GM23338 (cell line): Measurements from ENCODE around the gene HLA-B. TPM values are rescaled to one million over a fixed set of nuclear protein-coding genes. Genes with fewer than 3 reads are reported as not detected.

Experiments
- ATAC-seq: fragments of 200-7000 bp; cut with Tn5 transposase; 3 replicates; pipeline ENCODE4 v1.9.1; 2020
- DNase-seq: peaks from one replicate; pipeline ENCODE4 v3.0.0-alpha.2; 2015; ENCODE audit warnings: low spot score
- H2AFZ ChIP-seq: fragments of 200-600 bp; sonication (generic); 2 replicates; pipeline ENCODE4 v1.8.0; 2016; ENCODE audit warnings: antibody characterized with exemption, mild to moderate bottlenecking, moderate library complexity
- H3F3A ChIP-seq: fragments of 200-600 bp; sonication (generic); replicated peaks from 2 replicates; pipeline ENCODE4 v1.8.0; 2017; ENCODE audit warnings: antibody characterized with exemption, mixed run types, low read depth
- H3K27ac ChIP-seq: fragments of 200-600 bp; sonication (generic); 2 replicates; pipeline ENCODE4 v1.6.1; 2016; ENCODE audit warnings: low read depth
- H3K27me3 ChIP-seq: fragments of 200-600 bp; sonication (generic); 2 replicates; pipeline ENCODE4 v1.8.0; 2016; ENCODE audit warnings: mild to moderate bottlenecking, mixed run types, moderate library complexity; ENCODE audit not compliant: insufficient read depth
- H3K36me3 ChIP-seq: fragments of 200-600 bp; sonication (generic); 2 replicates; pipeline ENCODE4 v1.8.0; 2016; ENCODE audit warnings: mild to moderate bottlenecking; ENCODE audit not compliant: insufficient read depth
- H3K4me1 ChIP-seq: fragments of 200-600 bp; sonication (generic); 2 replicates; pipeline ENCODE4 v1.8.0; 2016; ENCODE audit warnings: mild to moderate bottlenecking, moderate library complexity; ENCODE audit not compliant: insufficient read depth
- H3K4me2 ChIP-seq: fragments of 200-600 bp; sonication (generic); 2 replicates; pipeline ENCODE4 v1.7.1; 2017; ENCODE audit warnings: mixed run types
- H3K4me3 ChIP-seq: fragments of 200-600 bp; sonication (generic); 2 replicates; pipeline ENCODE4 v1.6.1; 2016; ENCODE audit warnings: mixed run types
- H3K79me2 ChIP-seq: fragments of 200-600 bp; sonication (generic); replicated peaks from 2 replicates; pipeline ENCODE4 v1.8.0; 2017; ENCODE audit warnings: mild to moderate bottlenecking; ENCODE audit not compliant: insufficient read depth
- H3K9me2 ChIP-seq: fragments of 200-600 bp; sonication (generic); 2 replicates; pipeline ENCODE4 v1.8.0; 2017; ENCODE audit not compliant: insufficient read depth
- H4K20me1 ChIP-seq: fragments of 200-600 bp; sonication (generic); replicated peaks from 2 replicates; pipeline ENCODE4 v1.8.0; 2017; ENCODE audit warnings: mild to moderate bottlenecking; ENCODE audit not compliant: insufficient read depth
- H3K27ac Mint-ChIP-seq: 2 replicates; pipeline ENCODE4 v1.8.0; 2020; ENCODE audit warnings: inconsistent platforms, mild to moderate bottlenecking, moderate library complexity, mixed read lengths
- H3K27me3 Mint-ChIP-seq: 3 replicates; pipeline ENCODE4 v1.8.0; 2022; ENCODE audit warnings: low read depth, mild to moderate bottlenecking, moderate library complexity, mixed read lengths, inconsistent platforms; ENCODE audit not compliant: insufficient read depth, poor library complexity
- H3K36me3 Mint-ChIP-seq: 3 replicates; pipeline ENCODE4 v1.8.0; 2021; ENCODE audit warnings: low read depth, mild to moderate bottlenecking, inconsistent platforms, moderate library complexity, mixed read lengths
- H3K4me1 Mint-ChIP-seq: 3 replicates; pipeline ENCODE4 v1.8.0; 2020; ENCODE audit warnings: mild to moderate bottlenecking, inconsistent platforms, mixed read lengths
- H3K4me3 Mint-ChIP-seq: 3 replicates; pipeline ENCODE4 v1.8.0; 2021; ENCODE audit warnings: moderate library complexity, mild to moderate bottlenecking, inconsistent platforms, mixed read lengths
- H3K9me3 Mint-ChIP-seq: 3 replicates; pipeline ENCODE4 v1.8.0; 2020; ENCODE audit warnings: moderate library complexity, mild to moderate bottlenecking, inconsistent platforms, mixed read lengths
- CREB1 ChIP-seq: fragments of 250-450 bp; sonication (Bioruptor Pico); IDR thresholded peaks from 2 replicates; pipeline ENCODE4 v1.5.0; 2020; ENCODE audit warnings: low read depth, mild to moderate bottlenecking, moderate library complexity
- EZH2 ChIP-seq: fragments of 200-600 bp; sonication (generic); IDR thresholded peaks from one replicate; pipeline ENCODE4 v1.8.0; 2017; ENCODE audit warnings: antibody characterized with exemption, mild to moderate bottlenecking, low read depth; ENCODE audit not compliant: unreplicated experiment
- EZH2phosphoT487 ChIP-seq: fragments of 200-600 bp; sonication (generic); IDR thresholded peaks from one replicate; pipeline ENCODE4 v1.8.1; 2018; ENCODE audit warnings: antibody characterized with exemption; ENCODE audit not compliant: unreplicated experiment
- STAT1 ChIP-seq: IDR thresholded peaks from one replicate; pipeline ENCODE4 v1.6.1; 2016; ENCODE audit warnings: antibody characterized with exemption; ENCODE audit not compliant: unreplicated experiment
- polyA plus RNA-seq: library from polyadenylated mRNA; unstranded; fragments of >200 nt; fragmentation: Nextera tagmentation; extraction: Ambion mirVana; gene quantifications from 2 replicates; pipeline ENCODE4 v1.2.1, GENCODE V29; 2016
- total RNA-seq: library from RNA; depleted of rRNA; stranded (reverse); fragments of >200 nt; shearing (Covaris generic); gene quantifications from 2 replicates; pipeline ENCODE4 v1.2.3, GENCODE V29; 2014
- TF ChIP-seq, protein P1 (sequence below): IDR thresholded peaks from one replicate; pipeline ENCODE4 v1.6.1; 2018; ENCODE audit warnings: antibody characterized with exemption; ENCODE audit not compliant: unreplicated experiment
- TF ChIP-seq, protein P2 (sequence below): fragments of 250-450 bp; sonication (Bioruptor Pico); IDR thresholded peaks from 2 replicates; pipeline ENCODE4 v1.5.0; 2020; ENCODE audit warnings: mild to moderate bottlenecking, moderate library complexity
- TF ChIP-seq, protein P3 (sequence below), 2 experiments: fragments of 200-600 bp in 1 of 2; sonication (generic) in 1 of 2; conservative IDR thresholded peaks; 2 replicates each; pipeline versions ENCODE4 v1.5.1 to v1.6.1; 2016 to 2017; ENCODE audit warnings: antibody characterized with exemption in 2 of 2, low read depth in 2 of 2, mild to moderate bottlenecking in 2 of 2, moderate library complexity in 1 of 2

HLA-B gene
- total and polyA plus RNA-seq, 2 experiments from 2014 or later: 44.3 to 86.0 TPM

DNA sequence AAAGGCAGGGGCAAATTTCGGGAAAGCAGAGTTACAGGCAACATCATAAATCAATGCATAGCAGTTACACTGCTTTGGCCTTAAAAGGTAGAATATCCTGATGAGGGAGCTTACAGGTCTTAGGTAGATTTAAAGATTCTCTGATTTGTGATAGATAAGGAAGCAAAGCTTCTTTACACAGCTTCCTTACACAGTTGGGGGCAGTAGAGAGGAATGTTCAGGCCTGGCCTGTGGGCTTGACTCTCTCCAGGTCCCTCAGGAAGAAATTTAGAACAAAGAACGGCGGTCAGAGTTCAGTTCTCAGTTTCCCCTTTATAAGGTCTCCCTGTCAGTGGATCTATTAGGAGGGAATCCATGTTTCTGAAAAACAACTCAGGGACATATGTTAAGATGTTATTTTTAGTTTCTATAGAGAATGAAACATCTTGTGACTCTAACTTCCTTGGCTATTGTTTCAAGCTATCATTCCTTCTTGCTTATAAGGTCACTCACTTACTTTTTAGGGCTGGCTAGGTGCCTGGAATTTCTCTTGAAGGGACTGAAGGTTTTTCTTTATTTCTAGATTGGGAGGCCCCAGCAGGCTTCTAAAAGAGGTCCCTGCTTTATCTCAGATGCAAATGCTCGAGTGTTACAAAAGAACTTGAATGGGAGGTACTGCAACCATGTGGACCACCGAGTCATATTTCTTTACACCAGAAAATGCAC, 11.8 kb downstream of the HLA-B start:
- H3K36me3 ChIP-seq: no peaks in the 10 kb centered on the region
- Mint-ChIP-seq H3K36me3 (peaks cover 4% of the 10 kb centered on the region; the same call in 1 of the 3 replicates), H3K4me3 (no peak overlapping the region), H3K4me1 (peaks cover 7% of the 10 kb centered on the region; the same call in 2 of the 3 replicates), H3K27ac (no peak overlapping the region), H3K9me3 (peaks cover 15% of the 10 kb centered on the region), H3K27me3 (peaks cover 2% of the 10 kb centered on the region)
- TF ChIP-seq, protein P1, sequence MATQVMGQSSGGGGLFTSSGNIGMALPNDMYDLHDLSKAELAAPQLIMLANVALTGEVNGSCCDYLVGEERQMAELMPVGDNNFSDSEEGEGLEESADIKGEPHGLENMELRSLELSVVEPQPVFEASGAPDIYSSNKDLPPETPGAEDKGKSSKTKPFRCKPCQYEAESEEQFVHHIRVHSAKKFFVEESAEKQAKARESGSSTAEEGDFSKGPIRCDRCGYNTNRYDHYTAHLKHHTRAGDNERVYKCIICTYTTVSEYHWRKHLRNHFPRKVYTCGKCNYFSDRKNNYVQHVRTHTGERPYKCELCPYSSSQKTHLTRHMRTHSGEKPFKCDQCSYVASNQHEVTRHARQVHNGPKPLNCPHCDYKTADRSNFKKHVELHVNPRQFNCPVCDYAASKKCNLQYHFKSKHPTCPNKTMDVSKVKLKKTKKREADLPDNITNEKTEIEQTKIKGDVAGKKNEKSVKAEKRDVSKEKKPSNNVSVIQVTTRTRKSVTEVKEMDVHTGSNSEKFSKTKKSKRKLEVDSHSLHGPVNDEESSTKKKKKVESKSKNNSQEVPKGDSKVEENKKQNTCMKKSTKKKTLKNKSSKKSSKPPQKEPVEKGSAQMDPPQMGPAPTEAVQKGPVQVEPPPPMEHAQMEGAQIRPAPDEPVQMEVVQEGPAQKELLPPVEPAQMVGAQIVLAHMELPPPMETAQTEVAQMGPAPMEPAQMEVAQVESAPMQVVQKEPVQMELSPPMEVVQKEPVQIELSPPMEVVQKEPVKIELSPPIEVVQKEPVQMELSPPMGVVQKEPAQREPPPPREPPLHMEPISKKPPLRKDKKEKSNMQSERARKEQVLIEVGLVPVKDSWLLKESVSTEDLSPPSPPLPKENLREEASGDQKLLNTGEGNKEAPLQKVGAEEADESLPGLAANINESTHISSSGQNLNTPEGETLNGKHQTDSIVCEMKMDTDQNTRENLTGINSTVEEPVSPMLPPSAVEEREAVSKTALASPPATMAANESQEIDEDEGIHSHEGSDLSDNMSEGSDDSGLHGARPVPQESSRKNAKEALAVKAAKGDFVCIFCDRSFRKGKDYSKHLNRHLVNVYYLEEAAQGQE: no peak
- no peaks in the 10 kb centered on the region for H3K27me3 ChIP-seq
- H4K20me1 ChIP-seq: no peaks in the 10 kb centered on the region
- H3K4me1 ChIP-seq: peaks cover 7% of the 10 kb centered on the region; the same call in 1 of the 2 replicates
- no peak overlapping the region for H3K4me3 ChIP-seq
- DNase-seq: no peak
- ATAC-seq: no peak
- no peak overlapping the region for H2AFZ ChIP-seq
- H3K27ac ChIP-seq: no peak overlapping the region
- no peak overlapping the region for H3K4me2 ChIP-seq
- H3K79me2 ChIP-seq: no peaks in the 10 kb centered on the region
- H3K9me2 ChIP-seq: no peaks in the 10 kb centered on the region
- no peaks in the 10 kb centered on the region for H3F3A ChIP-seq

DNA sequence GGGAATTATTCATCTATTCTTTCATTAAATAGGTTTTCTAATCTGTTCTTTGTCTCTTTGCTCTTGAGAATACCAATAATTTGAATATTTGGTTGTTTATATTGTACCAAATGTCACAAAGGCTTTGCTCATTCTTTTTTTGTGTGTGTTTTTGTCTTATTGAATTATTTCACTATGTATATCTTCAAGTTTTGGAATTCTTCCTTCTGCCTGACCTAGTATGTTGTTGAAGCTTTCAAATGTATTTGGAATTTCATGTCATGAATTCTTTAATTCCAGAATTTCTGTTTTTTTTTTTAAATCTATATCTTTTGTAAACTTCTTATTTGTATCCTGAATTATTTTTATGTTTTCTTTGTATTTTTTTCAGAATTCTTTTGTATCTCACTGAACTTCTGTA, 16.8 kb downstream of the HLA-B start:
- no peaks in the 10 kb centered on the region for H4K20me1 ChIP-seq
- no peak overlapping the region for H2AFZ ChIP-seq
- no peaks in the 10 kb centered on the region for H3K4me1 ChIP-seq
- H3K36me3 ChIP-seq: peaks cover 15% of the 10 kb centered on the region; the same call in 1 of the 2 replicates
- H3K4me3 ChIP-seq: no peak overlapping the region
- H3K36me3 Mint-ChIP-seq: peaks cover 47% of the 10 kb centered on the region
- no peaks in the 10 kb centered on the region for H3K9me2 ChIP-seq
- H3K9me3 Mint-ChIP-seq: peaks cover 65% of the 10 kb centered on the region
- DNase-seq (no peak), ATAC-seq (no peak)
- peaks cover 10% of the 10 kb centered on the region for H3K27me3 Mint-ChIP-seq
- no peaks in the 10 kb centered on the region for H3K79me2 ChIP-seq
- no peak overlapping the region for H3K27ac ChIP-seq
- no peak overlapping the region for H3K4me2 ChIP-seq
- no peaks in the 10 kb centered on the region for H3F3A ChIP-seq
- no peak overlapping the region for H3K27ac Mint-ChIP-seq
- no peaks in the 10 kb centered on the region for H3K27me3 ChIP-seq
- H3K4me1 Mint-ChIP-seq: no peaks in the 10 kb centered on the region
- H3K4me3 Mint-ChIP-seq: no peak overlapping the region
- no peak for TF ChIP-seq STAT1
- no peak for TF ChIP-seq EZH2phosphoT487
- no peak for TF ChIP-seq EZH2
- TF ChIP-seq, protein P2, sequence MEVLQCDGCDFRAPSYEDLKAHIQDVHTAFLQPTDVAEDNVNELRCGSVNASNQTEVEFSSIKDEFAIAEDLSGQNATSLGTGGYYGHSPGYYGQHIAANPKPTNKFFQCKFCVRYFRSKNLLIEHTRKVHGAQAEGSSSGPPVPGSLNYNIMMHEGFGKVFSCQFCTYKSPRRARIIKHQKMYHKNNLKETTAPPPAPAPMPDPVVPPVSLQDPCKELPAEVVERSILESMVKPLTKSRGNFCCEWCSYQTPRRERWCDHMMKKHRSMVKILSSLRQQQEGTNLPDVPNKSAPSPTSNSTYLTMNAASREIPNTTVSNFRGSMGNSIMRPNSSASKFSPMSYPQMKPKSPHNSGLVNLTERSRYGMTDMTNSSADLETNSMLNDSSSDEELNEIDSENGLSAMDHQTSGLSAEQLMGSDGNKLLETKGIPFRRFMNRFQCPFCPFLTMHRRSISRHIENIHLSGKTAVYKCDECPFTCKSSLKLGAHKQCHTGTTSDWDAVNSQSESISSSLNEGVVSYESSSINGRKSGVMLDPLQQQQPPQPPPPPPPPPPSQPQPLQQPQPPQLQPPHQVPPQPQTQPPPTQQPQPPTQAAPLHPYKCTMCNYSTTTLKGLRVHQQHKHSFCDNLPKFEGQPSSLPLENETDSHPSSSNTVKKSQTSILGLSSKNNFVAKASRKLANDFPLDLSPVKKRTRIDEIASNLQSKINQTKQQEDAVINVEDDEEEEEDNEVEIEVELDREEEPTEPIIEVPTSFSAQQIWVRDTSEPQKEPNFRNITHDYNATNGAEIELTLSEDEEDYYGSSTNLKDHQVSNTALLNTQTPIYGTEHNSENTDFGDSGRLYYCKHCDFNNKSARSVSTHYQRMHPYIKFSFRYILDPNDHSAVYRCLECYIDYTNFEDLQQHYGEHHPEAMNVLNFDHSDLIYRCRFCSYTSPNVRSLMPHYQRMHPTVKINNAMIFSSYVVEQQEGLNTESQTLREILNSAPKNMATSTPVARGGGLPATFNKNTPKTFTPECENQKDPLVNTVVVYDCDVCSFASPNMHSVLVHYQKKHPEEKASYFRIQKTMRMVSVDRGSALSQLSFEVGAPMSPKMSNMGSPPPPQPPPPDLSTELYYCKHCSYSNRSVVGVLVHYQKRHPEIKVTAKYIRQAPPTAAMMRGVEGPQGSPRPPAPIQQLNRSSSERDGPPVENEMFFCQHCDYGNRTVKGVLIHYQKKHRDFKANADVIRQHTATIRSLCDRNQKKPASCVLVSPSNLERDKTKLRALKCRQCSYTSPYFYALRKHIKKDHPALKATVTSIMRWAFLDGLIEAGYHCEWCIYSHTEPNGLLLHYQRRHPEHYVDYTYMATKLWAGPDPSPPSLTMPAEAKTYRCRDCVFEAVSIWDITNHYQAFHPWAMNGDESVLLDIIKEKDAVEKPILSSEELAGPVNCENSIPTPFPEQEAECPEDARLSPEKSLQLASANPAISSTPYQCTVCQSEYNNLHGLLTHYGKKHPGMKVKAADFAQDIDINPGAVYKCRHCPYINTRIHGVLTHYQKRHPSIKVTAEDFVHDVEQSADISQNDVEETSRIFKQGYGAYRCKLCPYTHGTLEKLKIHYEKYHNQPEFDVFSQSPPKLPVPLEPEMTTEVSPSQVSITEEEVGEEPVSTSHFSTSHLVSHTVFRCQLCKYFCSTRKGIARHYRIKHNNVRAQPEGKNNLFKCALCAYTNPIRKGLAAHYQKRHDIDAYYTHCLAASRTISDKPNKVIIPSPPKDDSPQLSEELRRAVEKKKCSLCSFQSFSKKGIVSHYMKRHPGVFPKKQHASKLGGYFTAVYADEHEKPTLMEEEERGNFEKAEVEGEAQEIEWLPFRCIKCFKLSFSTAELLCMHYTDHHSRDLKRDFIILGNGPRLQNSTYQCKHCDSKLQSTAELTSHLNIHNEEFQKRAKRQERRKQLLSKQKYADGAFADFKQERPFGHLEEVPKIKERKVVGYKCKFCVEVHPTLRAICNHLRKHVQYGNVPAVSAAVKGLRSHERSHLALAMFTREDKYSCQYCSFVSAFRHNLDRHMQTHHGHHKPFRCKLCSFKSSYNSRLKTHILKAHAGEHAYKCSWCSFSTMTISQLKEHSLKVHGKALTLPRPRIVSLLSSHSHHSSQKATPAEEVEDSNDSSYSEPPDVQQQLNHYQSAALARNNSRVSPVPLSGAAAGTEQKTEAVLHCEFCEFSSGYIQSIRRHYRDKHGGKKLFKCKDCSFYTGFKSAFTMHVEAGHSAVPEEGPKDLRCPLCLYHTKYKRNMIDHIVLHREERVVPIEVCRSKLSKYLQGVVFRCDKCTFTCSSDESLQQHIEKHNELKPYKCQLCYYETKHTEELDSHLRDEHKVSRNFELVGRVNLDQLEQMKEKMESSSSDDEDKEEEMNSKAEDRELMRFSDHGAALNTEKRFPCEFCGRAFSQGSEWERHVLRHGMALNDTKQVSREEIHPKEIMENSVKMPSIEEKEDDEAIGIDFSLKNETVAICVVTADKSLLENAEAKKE (CRISPR knock-in tag): no peak
- TF ChIP-seq CREB1: no peak
- TF ChIP-seq, protein P3, sequence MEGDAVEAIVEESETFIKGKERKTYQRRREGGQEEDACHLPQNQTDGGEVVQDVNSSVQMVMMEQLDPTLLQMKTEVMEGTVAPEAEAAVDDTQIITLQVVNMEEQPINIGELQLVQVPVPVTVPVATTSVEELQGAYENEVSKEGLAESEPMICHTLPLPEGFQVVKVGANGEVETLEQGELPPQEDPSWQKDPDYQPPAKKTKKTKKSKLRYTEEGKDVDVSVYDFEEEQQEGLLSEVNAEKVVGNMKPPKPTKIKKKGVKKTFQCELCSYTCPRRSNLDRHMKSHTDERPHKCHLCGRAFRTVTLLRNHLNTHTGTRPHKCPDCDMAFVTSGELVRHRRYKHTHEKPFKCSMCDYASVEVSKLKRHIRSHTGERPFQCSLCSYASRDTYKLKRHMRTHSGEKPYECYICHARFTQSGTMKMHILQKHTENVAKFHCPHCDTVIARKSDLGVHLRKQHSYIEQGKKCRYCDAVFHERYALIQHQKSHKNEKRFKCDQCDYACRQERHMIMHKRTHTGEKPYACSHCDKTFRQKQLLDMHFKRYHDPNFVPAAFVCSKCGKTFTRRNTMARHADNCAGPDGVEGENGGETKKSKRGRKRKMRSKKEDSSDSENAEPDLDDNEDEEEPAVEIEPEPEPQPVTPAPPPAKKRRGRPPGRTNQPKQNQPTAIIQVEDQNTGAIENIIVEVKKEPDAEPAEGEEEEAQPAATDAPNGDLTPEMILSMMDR (conservative IDR thresholded peaks at IDR 0.05; ENCODE audit: low read depth in 2 of 2): no peak
